Measurements from ENCODE around the gene SUGP1.

The SUGP1 gene

DNA sequence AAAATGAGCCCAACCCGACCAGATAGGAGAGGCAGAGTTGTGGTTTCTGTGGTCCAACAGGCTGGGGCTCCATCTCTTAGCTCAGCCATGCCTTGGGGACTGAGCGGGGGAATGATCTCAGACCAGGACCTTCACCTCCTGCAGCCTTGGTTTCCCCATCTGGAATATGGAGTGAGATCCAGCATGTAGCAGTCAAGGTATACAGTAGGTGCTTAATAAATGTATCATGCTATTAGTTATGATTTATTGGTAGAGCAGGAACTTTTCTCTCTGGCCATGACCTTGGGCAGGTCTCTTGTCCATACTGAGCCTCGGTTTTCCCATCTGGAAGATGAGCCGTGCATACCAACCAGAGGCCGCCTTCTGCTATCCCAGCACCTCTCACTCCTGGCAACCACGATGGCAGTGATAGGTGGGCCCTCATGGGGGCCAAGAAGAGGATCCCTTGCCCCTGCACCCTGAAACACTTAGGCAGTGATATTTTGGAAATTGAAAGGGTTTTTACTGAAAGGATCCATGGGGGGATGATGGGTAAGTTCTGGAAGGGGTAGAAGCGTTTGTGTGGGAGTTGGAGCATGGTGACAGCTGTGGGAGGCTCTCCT lies 56.3 kb downstream of the SUGP1 start:
- in situ Hi-C loops (cut with MboI; ENCODE audit: low sequenced_read_pairs, unreplicated experiment): no loop called here
- TF ChIP-seq CTCF (IDR thresholded peaks at IDR 0.05; ENCODE audit: borderline replicate concordance, control extremely low read depth, extremely low read depth, insufficient read depth, missing control alignments): no peak
- no peak for DNase-seq (ENCODE audit: low spot score)

- DNase-seq (ENCODE audit: low spot score): no peak
- TF ChIP-seq CTCF (IDR thresholded peaks at IDR 0.05; ENCODE audit: borderline replicate concordance, control extremely low read depth, extremely low read depth, insufficient read depth, missing control alignments): no peak
- in situ Hi-C loops (cut with MboI; ENCODE audit: low sequenced_read_pairs, unreplicated experiment): no loop called here
Measured at GRCh38 chr19:19262190-19263057, 57.9 kb downstream of the SUGP1 start.

- no peak for DNase-seq (ENCODE audit: low spot score)
- TF ChIP-seq CTCF (IDR thresholded peaks at IDR 0.05; ENCODE audit: borderline replicate concordance, control extremely low read depth, extremely low read depth, insufficient read depth, missing control alignments): no peak
- in situ Hi-C loops (cut with MboI; ENCODE audit: low sequenced_read_pairs, unreplicated experiment): no loop called here
Measured at GRCh38 chr19:19261350-19262189, 58.7 kb downstream of the SUGP1 start.

GRCh38 chr19:19260417-19261214 lies 59.7 kb downstream of the SUGP1 start:
- DNase-seq (ENCODE audit: low spot score): no peak
- in situ Hi-C loops (cut with MboI; ENCODE audit: low sequenced_read_pairs, unreplicated experiment): no loop called here
- no peak for TF ChIP-seq CTCF (IDR thresholded peaks at IDR 0.05; ENCODE audit: borderline replicate concordance, control extremely low read depth, extremely low read depth, insufficient read depth, missing control alignments)

DNA sequence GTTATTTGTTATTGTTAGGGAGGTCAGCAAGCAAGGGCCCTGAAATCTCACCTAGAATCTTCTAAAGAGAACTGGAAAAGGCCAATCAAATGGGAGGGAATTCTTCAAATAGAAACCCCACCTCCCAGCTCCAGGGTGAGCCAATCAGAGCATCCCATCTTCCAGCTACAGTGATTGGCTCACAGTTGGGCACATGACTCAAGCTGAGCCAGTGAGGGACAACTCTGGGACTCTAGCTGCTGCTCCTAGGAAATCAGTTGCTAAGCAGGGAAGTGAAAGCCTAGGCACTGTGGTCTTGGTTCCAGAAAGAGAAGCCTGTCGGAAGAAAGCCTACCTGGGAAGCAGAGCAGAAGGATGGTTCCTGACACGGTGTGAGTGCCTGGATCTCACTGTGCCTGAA lies 60.6 kb downstream of the SUGP1 start:
- no peak for DNase-seq (ENCODE audit: low spot score)
- no peak for TF ChIP-seq CTCF (IDR thresholded peaks at IDR 0.05; ENCODE audit: borderline replicate concordance, control extremely low read depth, extremely low read depth, insufficient read depth, missing control alignments)
- in situ Hi-C loops (cut with MboI; ENCODE audit: low sequenced_read_pairs, unreplicated experiment): no loop called here
